NK-92 (cell line): ENCODE data around the gene GPC6.

Source experiments
- DNase-seq: peaks from one replicate; lab custom pipeline; 2025; ENCODE audit not compliant: unreplicated experiment; lab: John Stamatoyannopoulos, UW

The GPC6 gene

DNA sequence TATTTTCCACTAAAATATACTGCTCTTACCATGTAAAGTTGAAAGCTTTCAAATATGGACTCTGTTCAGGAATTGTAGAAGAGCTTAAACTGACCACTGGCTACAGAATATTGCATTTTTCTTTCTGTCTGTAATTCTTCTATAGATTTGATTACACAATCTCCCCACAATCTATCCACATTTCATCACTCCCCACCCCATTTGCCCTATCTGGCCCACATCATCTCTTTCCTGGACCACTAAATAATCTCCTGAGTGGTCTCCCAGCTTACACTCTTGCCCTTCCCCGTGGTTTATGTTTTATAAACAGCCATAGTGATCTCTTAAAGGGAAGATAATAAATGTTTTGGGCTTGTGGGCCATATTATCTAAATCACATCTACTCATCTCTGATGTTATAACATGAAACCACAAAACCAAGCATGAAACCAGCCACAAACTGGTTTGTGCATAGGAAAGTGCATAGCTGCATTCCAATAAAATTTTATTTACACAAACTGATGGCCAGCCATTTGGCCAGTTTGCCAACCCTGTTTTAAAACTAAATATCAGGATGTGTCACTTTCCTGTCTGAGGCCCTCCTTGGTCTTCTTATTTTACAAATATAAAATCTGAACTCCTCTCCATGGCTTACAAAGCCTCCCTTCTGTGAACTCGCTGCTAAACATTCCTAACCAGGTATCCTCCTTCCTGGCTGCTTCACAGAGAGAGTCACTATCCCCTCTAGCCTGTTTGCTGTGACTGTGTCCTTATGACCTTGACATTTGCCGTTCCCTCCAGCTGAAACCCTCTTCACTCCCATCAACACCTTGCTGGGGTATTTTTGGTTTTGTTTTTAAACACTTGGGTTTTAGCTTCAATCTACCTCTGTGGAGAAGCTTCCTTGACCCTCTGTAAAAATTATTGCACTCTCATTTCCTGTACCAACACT is 500.9 kb downstream of the GPC6 start:
- DNase-seq = no peak

DNA sequence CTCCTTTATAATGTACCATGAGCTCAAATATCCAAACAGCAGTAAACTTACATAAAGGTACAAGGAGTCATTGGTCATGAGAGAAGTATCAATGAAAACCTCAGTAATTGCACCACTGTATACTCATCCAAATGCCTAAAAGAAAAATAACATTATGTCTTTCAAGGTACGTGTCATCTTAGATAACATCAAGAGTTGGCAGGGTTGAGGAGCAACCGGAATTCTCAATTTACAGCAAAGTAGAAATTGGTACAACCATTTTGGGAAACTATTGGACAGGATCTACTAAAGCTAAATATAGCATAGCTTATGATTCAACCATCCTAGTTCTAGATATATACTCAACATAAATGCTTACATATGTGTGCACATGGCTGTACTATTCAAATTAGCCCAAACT is 502.8 kb downstream of the GPC6 start:
- no peak for DNase-seq

DNA sequence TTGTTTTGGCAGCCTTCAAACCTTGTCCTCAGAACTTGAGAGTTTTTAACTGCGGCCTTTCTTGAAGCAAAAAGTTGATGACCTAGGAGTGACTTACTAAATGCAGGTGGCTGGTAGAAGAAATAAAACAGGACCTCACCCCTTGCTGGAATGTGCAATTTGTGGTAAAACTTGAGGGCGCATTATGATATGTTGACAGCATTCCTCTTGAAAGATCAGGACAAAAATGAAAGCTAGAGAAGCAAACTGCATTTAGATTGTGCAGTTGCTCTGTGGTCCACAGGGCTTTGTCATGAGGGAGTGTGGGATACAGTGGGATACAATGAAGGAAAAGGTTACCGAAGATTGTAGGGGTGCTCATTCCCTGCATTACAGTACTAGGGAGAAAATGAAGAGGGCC is 504.2 kb downstream of the GPC6 start:
- no peak for DNase-seq

DNA sequence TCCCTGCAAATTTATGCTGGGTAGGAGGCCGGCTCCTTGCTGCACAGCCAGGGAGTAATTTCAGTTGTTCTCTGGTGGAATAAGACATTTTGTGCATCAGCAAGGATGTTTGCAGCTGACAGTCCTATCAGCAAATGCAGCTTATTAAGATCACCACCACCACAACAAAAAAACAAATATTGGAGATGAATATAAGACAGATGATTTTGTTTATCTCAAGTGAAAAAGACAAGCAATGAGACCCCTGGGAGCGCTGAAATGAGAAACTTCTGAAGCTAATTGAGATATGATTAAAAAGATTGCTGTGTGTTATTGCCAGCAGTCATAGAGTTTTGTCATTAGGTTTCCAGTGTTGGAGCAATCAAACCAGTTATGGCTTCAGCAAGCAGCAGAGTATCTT is 505.6 kb downstream of the GPC6 start:
- DNase-seq = no peak

DNA sequence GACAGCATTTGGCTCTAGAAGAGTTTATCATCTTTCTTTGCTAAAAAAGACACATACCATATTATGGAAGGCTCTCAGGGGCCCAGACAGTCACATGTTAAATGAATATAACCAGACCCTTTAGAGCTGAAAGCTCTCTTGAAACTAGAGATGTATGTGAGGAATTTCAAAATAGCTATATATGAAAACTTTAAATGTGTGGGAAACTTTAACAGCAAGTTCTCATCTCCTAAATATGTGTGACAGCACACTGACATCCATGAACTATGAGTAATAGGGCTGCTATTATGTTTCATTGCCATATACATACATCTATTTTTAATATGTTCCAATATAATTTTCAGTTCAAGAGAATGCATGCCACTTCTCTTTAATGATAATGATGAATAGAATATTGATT is 509.5 kb downstream of the GPC6 start:
- DNase-seq = no peak

DNA sequence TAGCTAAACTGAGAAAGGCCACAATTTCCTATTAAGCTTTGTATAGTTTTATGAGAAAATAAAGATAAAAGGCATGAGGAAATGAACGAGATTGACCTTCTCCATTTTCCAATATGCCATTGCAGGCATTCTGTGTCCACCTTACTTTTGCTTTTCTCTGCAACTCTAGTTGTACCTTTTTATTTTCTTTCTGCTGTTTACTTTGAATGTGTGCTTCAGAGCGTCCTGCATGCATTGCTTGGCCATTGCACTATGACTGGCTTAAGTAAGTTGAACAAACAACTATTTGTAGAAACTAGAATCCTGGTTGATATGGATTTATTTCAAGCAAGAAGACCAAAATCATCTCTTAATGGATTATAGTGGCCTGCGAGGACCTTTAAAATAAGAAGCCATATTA is 510.3 kb downstream of the GPC6 start:
- DNase-seq = no peak

DNA sequence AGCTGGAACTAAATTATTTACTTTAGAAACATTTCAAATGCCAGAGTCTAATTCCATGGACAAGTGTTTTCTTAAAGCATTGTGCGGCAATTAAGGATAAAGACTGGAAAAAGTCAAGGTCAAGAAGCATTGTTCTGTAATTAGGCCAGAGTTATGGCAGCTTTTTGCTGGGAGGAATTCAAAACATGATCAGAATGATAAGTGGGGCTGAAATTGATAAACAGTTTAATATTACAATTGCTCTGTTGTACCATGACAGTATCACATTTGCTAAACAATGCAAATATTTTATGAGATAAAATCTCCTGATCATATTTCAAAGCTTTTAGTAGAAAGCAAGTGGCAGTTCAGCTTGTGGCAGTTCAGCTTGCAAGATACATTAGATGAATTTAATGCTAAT is 513.7 kb downstream of the GPC6 start:
- DNase-seq = no peak

DNA sequence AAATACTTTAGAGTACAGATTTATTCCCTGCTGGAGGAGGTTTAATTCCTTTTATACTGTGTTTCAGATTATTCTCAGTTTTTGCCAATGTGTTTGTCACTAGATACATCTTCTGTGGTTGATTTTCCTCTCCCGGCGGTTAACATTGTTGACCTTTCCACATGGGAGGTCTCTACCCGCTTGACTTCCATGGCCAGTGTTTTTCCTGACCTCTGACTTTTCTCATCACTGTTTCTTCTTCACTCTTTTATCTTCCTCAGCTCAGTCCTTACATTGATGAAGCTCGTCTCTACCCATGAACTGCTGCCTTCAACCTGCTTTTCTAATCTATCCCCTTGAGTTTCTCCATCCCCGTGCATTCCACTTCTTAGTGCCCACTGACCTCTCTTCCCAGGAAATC is 517.4 kb downstream of the GPC6 start:
- no peak for DNase-seq

DNA sequence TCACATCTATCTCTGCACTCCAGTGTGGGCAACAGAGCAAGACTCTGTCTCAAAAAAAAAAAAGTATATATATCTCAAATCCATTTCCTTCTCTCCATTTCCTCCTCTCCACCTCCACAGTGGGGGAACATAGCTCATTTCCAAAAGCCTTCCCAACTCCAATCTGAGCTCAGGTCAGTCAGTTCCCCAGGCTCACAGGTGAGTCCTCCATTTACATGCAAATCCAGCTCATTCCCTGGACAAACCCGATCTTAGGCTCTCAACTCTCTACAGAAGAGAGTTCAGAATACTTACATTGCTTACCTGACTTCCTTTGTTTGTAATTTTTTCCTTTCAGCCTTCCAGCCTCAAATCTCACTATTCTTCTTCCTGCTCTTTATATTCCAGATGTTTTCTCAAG is 518.3 kb downstream of the GPC6 start:
- no peak for DNase-seq

DNA sequence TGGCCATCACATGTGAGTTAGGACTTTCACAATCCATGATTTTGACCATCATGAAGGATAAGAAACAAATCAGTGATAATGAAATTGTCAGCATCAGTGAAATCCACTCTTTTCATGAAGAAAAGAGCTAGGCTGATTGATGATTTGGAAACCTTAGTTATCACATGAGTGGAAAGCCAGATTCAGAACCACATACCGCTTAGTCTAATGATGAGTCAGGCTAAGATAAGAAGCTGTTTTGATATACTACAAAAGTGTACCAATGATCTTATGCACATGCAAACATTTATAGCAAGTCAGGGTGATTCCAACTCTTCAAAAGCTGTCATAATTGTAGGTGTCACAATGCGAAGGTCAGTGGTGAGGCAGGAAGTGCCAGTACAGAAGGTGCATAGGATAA is 519.3 kb downstream of the GPC6 start:
- DNase-seq = no peak

DNA sequence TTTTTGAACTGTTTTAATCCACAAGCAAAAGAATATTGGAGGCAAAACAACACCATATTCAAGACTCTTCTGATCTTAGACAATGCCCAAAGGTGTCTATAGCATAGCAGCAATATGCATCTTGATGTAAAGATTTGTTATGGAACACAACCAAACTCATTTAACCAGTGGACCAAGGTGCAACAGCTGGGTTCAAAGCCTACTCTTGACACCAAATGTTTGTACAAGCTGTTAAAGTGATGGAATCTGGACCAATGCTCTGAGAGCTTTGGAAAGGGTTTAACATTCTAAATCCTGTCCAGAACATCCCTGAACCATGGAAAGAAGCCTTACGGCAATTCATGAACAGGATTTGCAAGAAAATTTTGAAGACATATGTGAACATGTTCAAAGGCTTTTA is 520.0 kb downstream of the GPC6 start:
- no peak for DNase-seq

DNA sequence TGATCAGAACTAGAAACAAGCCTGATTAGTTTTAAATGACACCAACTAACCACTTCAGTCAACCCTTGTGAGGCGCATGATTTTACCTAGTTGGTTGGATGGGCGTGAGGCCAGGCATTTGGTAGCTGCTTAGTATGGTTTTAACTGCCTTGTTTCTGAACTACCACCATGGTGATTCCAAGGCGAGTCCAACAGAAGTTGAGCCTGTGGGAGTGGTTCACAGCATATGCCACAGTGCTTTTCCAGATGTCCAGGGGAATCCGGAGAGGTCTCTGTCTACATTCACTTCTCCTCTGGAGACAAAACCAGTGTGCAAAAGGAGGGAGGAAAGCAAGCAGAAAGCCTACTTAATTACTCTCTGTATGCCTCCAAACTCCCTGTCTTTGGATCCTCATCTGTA is 524.1 kb downstream of the GPC6 start:
- no peak for DNase-seq

DNA sequence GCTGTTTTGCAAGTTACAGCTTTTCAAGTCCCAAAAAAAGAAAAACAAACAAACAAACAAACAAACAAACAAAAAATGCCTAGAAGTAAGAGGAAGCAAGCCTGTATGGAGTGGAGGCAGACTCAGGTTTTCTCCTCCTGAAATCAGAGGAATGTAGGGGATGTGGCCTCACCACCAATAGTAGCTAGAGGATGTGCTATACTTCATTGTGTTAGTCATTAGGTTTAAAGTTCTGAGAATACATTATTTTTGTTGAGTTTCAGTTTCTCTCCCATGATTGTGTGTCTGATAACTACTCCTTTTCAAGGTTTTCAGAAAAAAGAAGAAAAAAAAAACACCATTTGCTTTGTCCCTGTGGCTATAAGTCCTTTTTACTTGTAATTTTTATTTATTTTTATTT is 524.5 kb downstream of the GPC6 start:
- DNase-seq = no peak

DNA sequence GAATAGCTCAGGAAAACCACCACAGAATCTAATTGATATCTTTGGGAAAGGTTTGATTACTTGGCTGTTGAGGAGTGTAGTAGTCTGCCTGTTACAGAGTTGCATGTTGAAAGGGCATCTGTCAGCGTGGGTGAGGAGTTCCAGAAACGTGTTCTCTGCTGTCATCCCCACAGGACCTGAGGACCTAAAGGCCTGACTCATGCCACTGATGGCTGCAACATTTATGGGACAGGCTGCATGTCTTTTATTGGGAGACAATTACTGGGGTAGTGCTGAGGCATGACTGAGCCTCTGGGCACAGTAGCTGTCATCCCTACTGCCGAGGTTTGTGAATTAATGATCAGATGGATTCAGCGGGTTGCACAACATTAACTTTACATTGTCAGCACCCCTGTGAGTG is 525.9 kb downstream of the GPC6 start:
- no peak for DNase-seq

DNA sequence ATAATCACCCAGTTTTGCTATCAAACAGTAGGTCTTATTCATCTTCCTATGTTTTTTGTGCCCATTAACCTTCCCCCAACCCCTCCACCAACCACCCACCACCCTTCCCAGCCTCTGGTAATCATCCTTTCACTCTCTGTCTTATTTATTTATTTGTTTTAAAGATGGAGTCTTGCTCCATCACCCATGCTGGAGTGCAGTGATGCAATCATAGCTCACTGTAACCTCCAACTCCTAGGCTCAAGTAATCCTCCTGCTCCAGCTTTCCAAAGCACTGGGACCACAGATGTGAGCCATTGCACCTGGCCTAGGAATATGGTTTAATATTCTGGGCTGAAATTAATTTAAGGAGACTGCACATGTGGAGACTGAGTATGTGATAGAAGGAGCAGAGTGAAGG is 527.0 kb downstream of the GPC6 start:
- DNase-seq = no peak

DNA sequence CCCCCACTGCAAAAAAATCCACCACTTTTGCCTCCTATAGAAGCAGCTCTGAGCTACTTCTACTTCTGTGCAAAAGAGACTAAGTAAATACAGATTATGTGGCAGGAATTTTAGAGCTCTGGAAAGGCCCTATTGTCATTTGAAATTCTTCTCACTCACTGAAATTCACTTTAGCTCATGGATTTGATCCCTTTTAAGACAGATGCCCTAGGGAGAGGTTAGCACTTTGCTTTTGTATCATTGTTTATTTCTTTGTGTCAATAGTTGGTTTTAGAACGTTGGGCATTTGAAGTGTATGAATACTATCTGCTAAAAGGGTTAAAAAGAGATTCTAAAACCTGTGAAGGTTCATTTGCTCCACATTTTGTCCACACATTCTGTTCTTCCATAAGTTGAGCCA is 528.7 kb downstream of the GPC6 start:
- no peak for DNase-seq

DNA sequence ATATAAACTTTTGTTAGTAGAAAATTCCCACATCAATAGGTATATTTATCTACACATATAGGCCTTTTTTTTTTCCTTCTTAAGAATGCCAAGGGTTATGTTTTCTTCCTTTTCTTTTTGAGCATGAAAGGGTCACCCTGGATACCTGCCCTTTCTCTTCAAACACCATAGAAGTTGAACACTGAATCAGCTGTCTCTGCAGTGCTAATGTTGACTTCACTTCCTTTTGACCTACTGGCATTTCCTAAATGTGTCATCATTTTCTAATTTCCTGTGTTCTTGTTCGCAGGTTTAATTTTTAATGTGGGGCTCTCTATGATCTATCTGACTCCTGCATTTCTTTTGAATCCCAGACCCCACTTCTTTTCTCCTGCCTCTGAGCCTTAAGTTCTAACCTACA is 532.0 kb downstream of the GPC6 start:
- no peak for DNase-seq

DNA sequence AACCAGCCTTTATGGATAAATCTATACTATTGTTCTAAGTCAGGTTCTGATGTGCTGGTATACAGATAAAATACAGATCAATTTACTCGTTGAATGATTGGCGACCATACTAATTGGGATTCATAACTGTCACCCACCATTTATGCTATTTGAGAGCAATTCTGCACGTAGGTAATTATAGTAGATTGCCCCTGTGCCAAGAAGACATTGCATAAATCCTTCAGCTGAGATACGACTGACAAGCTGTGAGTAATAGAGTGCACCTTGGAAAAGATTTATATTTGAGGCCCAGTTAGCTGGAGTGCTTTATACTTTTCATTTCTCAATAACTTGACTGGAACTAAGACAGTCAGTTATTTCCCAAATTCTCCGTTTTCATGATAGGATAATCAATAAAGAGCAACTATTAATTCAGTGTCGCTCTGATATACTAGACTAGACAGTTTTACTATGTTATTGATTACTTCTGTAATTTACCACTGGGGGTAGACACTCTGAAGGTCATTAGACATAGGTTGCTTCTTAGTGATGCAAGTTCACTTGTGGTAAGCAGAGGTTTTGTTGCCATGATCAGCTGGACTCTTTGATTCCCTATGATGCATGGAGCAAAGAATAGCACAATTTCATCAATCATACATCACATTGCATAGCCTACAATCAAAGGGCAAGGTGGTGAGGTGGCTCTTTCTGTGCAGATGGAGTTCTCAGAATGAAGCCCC is 536.3 kb downstream of the GPC6 start:
- DNase-seq = no peak

DNA sequence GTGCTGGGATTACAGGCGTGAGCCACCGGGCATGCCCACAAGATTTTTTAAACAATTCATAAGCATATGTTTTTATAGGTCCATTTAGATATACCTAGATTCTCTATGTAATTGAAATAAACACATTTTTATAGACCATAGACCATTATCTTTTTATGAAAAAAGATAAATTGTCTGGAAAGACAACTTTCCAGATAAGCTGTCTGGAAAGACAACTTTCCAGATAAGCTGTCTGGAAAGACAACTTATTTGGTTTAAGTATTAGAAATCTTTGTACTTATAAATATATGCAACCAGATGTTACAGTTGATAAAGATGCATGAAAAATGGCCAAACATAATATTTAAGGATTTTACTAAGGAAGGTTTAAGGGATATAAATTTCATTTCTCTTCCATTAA is 538.5 kb downstream of the GPC6 start:
- DNase-seq = no peak

DNA sequence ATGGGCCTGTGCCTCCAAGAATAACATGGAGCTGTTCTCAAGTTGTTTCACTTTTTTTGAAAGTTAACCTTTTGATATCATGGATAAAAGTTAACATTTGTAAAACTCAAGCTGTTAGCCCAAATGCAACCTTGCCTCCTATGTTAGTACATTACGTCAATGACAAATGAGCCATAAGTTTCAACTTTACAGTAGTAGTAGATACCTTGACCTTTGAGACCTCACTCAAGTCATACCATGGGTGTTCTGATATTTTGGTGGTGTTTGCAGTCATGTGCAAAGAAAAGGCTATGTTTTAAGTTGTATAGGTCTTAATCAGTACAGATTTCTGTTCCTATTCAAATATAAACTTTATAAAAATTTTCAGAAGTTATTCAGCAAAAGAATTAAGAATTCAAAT is 539.2 kb downstream of the GPC6 start:
- DNase-seq = no peak

DNA sequence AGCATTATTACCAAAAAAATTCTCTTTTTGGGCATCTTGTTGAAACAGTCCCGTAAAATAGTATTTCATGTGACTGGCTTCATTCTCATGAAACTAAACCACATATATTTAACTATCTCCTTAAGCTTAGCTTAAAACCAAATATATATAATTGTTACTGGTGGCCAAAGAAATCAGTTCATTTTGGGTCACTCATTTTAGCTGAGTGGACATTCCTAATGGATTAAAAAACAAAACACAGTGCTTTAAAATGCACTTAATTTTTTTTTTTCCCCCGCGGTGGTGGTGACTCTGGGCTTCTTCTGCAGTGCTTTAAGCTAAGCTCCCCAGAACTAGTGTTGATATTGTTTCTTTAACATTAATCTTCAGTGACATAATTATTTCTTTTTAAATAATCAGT is 540.1 kb downstream of the GPC6 start:
- no peak for DNase-seq

DNA sequence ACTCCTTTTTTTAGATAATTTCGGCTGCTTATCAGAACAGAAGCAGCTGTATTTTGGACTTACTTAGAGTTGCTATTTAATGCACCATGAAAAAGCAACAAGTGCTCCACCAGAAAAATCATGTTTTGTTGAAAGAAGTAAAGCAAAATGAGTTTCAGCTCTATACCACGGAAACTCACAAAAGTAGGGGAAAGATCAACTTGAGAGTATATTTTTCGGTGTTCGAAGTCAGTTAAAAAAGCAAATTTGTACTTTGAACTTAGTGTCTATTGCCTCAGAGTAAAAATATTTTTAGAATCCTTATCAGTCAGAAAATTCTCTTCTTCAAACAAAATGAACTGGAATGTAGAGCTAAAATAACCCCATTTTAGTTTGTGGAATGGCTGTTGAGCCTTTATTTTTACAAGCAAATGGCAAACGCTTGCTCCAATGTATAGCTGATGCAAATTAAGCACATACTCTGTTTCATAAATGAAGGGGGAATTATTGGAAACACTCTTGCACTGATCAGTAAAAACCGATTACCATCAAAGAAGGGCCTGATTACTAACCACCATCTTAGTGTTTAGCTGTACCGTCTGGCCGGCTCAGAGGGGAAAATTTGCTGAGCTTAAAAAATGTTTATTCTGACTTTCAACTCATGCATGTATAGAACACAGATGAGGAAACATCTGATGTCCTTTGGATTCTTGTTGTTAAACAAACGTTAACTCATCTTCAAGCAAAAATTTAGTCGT is 540.7 kb downstream of the GPC6 start:
- no peak for DNase-seq
